NT2/D1 (cell line): ENCODE results near the gene TENM4.

Experiments
- DNase-seq: peaks from one replicate; pipeline ENCODE4 v3.0.0-alpha.2; 2011; ENCODE audit warnings: low read depth, low spot score
- H3K27me3 ChIP-seq: 2 replicates; pipeline ENCODE4 v1.6.0; 2011; ENCODE audit warnings: mild to moderate bottlenecking; ENCODE audit not compliant: insufficient read length, insufficient read depth
- H3K36me3 ChIP-seq: 2 replicates; pipeline ENCODE4 v1.6.1; 2011; ENCODE audit warnings: mild to moderate bottlenecking, low read length, mixed read lengths; ENCODE audit not compliant: insufficient read depth, insufficient read length
- H3K4me1 ChIP-seq: 2 replicates; pipeline ENCODE4 v1.5.1; 2011; ENCODE audit not compliant: insufficient read depth, insufficient read length
- H3K4me3 ChIP-seq: 2 replicates; pipeline ENCODE4 v1.5.1; 2011; ENCODE audit warnings: low read depth; ENCODE audit not compliant: insufficient read length
- H3K9ac ChIP-seq: 2 replicates; pipeline ENCODE4 v1.6.0; 2011; ENCODE audit warnings: low read depth; ENCODE audit not compliant: insufficient read length
- H3K9me3 ChIP-seq: 2 replicates; pipeline ENCODE4 v1.5.1; 2011; ENCODE audit warnings: mild to moderate bottlenecking, low read length; ENCODE audit not compliant: insufficient read depth
- SUZ12 ChIP-seq: IDR thresholded peaks from 2 replicates; pipeline ENCODE4 v1.6.1; 2011; ENCODE audit not compliant: insufficient read length, insufficient read depth; ENCODE audit errors: extremely low read depth
- YY1 ChIP-seq: IDR thresholded peaks from 2 replicates; pipeline ENCODE4 v1.6.1; 2011; ENCODE audit not compliant: insufficient read length, insufficient read depth
- ZNF274 ChIP-seq: IDR thresholded peaks from 2 replicates; pipeline ENCODE4 v1.6.1; 2011; ENCODE audit warnings: mild to moderate bottlenecking, low read depth, low read length

TENM4 gene

GRCh38 chr11:79006854-79007253, 434.0 kb downstream of the TENM4 start:
- no peak overlapping the region for H3K4me3 ChIP-seq
- H3K4me1 ChIP-seq = no peaks in the 10 kb centered on the region
- no peaks in the 10 kb centered on the region for H3K27me3 ChIP-seq
- no peak for DNase-seq
- no peak for TF ChIP-seq YY1
- TF ChIP-seq SUZ12 = no peak
- TF ChIP-seq ZNF274 = no peak
- H3K36me3 ChIP-seq = no peaks in the 10 kb centered on the region
- H3K9ac ChIP-seq = no peak overlapping the region
- no peaks in the 10 kb centered on the region; the same call in 1 of the 2 replicates for H3K9me3 ChIP-seq

- no peaks in the 10 kb centered on the region for H3K36me3 ChIP-seq
- TF ChIP-seq SUZ12 = no peak
- no peaks in the 10 kb centered on the region for H3K27me3 ChIP-seq
- no peak overlapping the region for H3K4me3 ChIP-seq
- H3K9me3 ChIP-seq = no peaks in the 10 kb centered on the region; the same call in 1 of the 2 replicates
- no peak overlapping the region for H3K9ac ChIP-seq
- no peak for DNase-seq
- no peaks in the 10 kb centered on the region for H3K4me1 ChIP-seq
Measured at GRCh38 chr11:78996007-78996406, 444.8 kb downstream of the TENM4 start.

GRCh38 chr11:78995171-78995570, 445.7 kb downstream of the TENM4 start:
- H3K9ac ChIP-seq = no peak overlapping the region
- no peaks in the 10 kb centered on the region for H3K27me3 ChIP-seq
- no peak for TF ChIP-seq SUZ12
- no peak for TF ChIP-seq ZNF274
- no peak for TF ChIP-seq YY1
- DNase-seq = no peak
- no peak overlapping the region for H3K4me3 ChIP-seq
- no peaks in the 10 kb centered on the region for H3K4me1 ChIP-seq
- H3K36me3 ChIP-seq = no peaks in the 10 kb centered on the region
- H3K9me3 ChIP-seq = no peaks in the 10 kb centered on the region

- Histone ChIP-seq H3K27me3 (no peaks in the 10 kb centered on the region), H3K9me3 (no peaks in the 10 kb centered on the region), H3K9ac (no peak overlapping the region), H3K4me1 (no peaks in the 10 kb centered on the region), H3K36me3 (no peaks in the 10 kb centered on the region), H3K4me3 (no peak overlapping the region)
- TF ChIP-seq ZNF274 (no peak), SUZ12 (no peak), YY1 (no peak)
- no peak for DNase-seq
Measured at GRCh38 chr11:78993802-78994430, 446.9 kb downstream of the TENM4 start.

DNA sequence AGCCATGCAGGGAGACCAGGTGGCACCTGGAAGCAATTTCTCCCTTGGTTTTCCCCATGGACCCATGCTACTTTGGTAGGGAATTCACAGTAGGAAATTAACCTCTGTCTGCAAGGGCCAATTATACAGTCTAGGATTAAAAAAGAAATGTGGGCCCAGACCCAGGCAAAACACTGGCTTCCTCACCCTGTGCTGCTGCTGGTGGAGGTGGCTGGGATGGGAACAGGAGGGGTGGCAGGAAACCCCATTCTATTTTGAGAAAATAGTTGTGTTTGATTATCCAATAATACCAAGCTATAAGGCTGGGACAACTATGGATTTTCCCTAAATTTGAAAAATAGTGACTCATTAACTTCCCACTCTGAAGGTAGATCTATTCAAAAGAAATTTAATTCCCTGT, 449.1 kb downstream of the TENM4 start:
- no peaks in the 10 kb centered on the region for H3K4me1 ChIP-seq
- H3K9me3 ChIP-seq = no peaks in the 10 kb centered on the region
- H3K9ac ChIP-seq = no peak overlapping the region
- no peaks in the 10 kb centered on the region for H3K27me3 ChIP-seq
- no peak overlapping the region for H3K4me3 ChIP-seq
- no peaks in the 10 kb centered on the region for H3K36me3 ChIP-seq
- no peak for TF ChIP-seq SUZ12
- no peak for TF ChIP-seq ZNF274
- no peak for TF ChIP-seq YY1
- no peak for DNase-seq

DNA sequence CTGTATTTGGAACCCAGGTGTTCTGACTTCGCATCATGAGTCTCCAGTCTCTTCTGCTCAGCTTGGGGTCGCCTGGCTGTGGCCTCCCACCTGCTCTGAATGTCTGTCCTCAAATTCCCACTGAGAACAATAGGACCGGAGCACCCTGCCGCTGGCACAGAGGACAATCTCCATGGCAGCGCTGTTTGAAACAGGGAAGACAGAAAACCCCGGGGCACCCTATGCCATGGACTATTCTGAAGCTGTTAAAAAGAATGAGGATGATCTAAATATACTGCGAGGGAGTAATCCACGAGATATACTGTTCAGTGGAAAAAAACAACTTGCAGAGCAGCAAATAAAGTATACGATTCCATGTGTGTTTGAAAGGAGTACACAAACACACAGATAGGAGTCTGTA, 450.6 kb downstream of the TENM4 start:
- H3K4me3 ChIP-seq = no peak overlapping the region
- no peaks in the 10 kb centered on the region for H3K36me3 ChIP-seq
- H3K27me3 ChIP-seq = no peaks in the 10 kb centered on the region
- no peak overlapping the region for H3K9ac ChIP-seq
- H3K9me3 ChIP-seq = no peaks in the 10 kb centered on the region
- DNase-seq = no peak
- no peak for TF ChIP-seq YY1
- no peak for TF ChIP-seq SUZ12
- no peak for TF ChIP-seq ZNF274
- H3K4me1 ChIP-seq = no peaks in the 10 kb centered on the region

DNA sequence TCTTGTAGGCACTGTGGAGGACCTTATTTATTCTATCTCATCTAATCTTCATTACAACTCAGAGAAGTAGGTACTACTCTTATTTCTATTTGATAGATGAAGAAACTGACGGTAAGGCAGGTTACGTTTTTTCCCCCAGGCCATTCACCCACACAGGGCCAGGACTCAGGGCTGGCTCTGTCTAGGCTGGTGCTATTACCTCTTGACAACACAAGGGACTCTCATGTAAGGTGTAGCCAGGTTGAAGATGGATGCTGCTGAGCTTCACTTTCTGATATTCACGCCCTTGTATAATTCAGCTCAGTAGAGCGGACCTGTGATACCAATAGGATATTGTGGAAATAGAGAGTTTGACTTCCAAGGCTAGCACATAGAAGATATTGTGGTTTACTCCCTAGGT, 453.1 kb downstream of the TENM4 start:
- Histone ChIP-seq H3K27me3 (no peaks in the 10 kb centered on the region), H3K4me3 (no peak overlapping the region), H3K9ac (no peak overlapping the region), H3K9me3 (no peaks in the 10 kb centered on the region), H3K36me3 (no peaks in the 10 kb centered on the region), H3K4me1 (peaks cover 4% of the 10 kb centered on the region)
- TF ChIP-seq YY1 (no peak), SUZ12 (no peak), ZNF274 (no peak)
- no peak for DNase-seq
